PFSK-1 (cell line): ENCODE data around the gene SYMPK.

Source experiments
- POLR2AphosphoS5 ChIP-seq: IDR thresholded peaks from 2 replicates; pipeline ENCODE4 v1.6.1; 2012; ENCODE audit warnings: low read depth, mild to moderate bottlenecking, control low read depth, low read length, moderate library complexity
- REST ChIP-seq, 2 experiments: IDR thresholded peaks; 2 replicates each; pipeline versions ENCODE4 v1.6.1 to v1.8.0; 2011 to 2012; ENCODE audit warnings: low read depth in 2 of 2, low read length in 2 of 2, control low read depth in 1 of 2, inconsistent platforms in 1 of 2, mild to moderate bottlenecking in 1 of 2, moderate library complexity in 1 of 2; ENCODE audit not compliant: insufficient read depth in 1 of 2
- TAF1 ChIP-seq: IDR thresholded peaks from 2 replicates; pipeline ENCODE4 v1.6.1; 2012; ENCODE audit warnings: low read length, control low read depth, borderline replicate concordance; ENCODE audit not compliant: insufficient read depth

- TF ChIP-seq POLR2AphosphoS5 (no peak), REST (IDR thresholded peaks at IDR 0.05; ENCODE audit: insufficient read depth in 1 of 2, low read depth in 2 of 2, low read length in 2 of 2) (no peak), TAF1 (no peak)
These were observed 58.6 kb downstream of the SYMPK start for GRCh38 chr19:45804140-45804958.
